Limb (tissue), 2 donors: ENCODE data around the gene DR1.

Experiments
- DNase-seq, 2 donors: peaks; one replicate each; pipeline ENCODE4 v3.0.0-alpha.2; 2016; ENCODE audit errors: extremely low spot score in 2 of 2

Gene DR1

GRCh38 chr1:93345633-93346420 is at the start of gene DR1:
Gene DR1, plus strand, starts transcription at chr1:93345907. Its CDS starts 739 bp downstream, at chr1:93346646.
- peak; percentile 94 to 98 for DNase-seq

- DNase-seq = no peak
Measured at GRCh38 chr1:93296555-93297154, 49.1 kb upstream of the DR1 start.

DNA sequence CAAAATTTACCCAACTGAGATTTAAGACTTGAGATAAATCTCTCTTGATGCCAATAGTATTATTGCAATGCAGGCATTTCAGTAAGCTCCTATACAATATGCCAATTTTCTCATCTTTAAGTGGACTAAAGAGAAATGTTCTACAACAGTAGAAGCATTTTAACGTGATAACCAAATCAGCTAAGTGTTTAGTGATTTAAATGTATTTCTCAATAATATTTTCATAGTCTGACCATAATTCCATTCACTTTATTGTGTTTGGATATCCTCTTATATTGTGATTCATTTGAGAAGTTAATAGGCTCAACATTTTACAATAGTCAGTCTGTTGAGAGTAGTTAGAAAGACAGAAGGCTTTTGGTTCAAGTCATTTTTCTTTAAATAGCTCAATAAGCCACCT is 44.6 kb upstream of the DR1 start:
- DNase-seq = no peak

DNA sequence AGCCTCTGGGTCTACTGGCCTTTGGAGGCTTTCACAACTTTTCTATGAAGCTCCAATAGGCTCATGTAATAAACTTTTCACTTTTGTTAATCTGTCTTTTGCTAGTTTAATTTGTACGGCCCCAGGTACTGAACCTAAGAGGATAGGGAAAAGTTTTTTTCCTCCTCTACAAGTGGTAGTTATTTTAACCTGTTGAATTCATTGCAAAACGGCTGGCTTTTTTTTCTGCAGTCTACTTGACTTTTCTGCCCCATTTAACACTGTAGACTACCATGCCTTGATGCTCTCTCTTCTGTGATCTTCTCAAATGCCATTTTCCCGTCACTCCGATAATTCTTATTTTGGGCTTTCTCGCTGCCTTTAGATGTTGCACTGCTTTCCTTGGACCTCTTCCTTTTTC is 43.6 kb upstream of the DR1 start:
- DNase-seq = no peak

GRCh38 chr1:93304716-93305138 is 41.0 kb upstream of the DR1 start:
- DNase-seq = peak in 1 of 2 donors; percentile 70

DNA sequence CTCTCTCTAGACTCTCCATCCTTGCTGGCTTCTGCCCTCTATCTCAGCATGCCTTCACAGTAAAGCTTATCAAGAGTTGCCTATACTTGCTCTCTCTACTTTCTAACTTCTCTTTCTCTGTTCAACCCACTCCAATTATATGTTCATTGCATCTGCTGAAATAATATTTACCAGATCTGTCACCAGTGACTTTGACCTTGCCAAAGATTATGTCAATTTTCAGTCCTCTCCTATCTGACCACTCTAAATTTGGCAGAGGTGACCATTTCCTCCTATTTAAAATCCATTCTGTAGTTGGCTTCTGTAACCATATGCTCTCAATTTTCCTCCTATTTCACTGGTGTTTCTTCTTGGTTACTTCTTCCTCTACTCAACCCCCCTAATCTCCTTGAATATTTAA is 38.8 kb upstream of the DR1 start:
- DNase-seq = no peak

DNA sequence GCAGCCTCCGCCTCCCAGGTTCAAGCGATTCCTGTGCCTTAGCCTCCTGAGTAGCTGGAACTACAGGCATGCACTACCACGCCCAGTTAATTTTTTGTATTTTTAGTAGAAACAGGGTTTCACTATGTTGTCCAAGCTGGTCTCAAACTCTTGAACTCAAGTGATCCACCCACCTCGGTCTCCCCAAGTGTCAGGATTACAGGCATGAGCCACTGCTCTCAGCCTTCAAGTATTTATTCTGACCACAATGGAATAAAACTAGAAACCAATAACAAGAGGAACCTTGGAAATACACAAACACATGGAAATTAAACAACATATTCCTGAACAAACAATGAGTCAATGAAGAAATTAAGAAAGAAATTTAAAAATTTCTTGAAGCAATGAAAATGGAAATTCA is 32.7 kb upstream of the DR1 start:
- no peak for DNase-seq

- DNase-seq = no peak
Measured at GRCh38 chr1:93317207-93317606, 28.5 kb upstream of the DR1 start.

DNA sequence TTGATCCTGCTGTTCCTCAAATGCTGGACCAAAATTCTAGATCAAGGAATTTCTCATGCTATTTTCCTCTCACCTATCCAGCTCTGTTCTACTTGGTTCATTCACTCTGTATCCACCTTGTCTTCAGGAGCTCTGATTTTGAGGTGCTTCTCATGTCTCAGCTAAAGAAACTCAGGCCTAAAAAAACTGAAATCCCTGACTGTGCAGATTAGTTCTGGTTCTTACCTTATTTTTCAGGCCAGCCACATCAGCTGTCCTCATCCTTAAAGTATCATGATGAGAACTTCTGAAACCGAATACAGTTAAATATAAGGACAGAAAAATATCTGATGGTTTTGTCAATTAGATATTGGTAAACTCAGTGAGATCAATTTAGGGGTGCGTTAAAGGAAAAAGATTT is 27.8 kb upstream of the DR1 start:
- DNase-seq = no peak

DNA sequence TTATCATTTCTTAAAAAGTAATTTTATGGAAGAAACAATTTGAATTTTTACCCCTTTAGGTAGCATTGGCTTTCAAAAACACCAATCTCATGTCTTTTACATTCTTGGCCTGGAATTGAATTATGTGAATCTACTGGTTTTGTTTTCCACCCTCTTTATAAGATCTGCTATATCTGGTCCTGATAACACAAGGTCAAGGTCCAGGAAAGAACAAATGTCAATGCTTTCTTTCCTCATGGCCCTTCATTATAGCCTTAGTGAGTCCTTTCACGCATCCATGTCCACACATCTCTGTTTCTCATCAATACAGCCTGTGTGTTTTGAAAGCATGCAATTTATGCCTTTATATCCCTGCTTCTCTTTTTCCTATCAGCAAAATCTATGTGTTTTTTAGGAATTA is 24.0 kb upstream of the DR1 start:
- no peak for DNase-seq

GRCh38 chr1:93322349-93322748 is 23.4 kb upstream of the DR1 start:
- DNase-seq = no peak

DNA sequence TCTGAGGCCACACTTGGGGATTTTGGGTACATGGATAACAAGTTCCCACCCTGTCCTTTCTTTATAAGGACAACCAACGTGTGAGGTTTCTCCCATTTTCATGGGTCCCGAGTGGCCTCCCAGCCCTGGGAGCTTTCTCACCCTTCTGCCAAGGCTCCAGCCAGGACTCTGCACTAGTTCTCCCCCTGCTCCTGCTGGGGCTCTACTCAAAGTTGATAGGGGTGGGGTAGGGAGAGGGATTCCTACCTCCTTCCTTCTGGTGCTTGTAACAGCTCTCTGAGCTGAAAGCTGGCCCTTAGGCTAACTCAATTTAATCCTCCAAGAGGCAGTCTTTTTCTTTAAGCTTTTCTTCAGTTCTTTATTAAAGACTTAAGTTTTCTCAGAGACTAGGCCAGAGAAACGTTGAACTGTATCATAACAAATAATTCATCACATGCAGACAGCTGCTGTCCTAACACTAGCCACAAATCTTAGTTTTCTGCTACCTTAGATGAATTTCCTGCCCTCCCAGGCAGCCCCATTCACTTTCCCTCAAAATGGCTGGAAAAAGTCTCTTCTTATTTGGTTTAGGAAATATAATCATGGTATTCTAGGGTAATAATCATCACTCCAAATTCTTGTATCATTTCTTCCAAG is 22.4 kb upstream of the DR1 start:
- DNase-seq = no peak

GRCh38 chr1:93324486-93325464 is 20.9 kb upstream of the DR1 start:
- no peak for DNase-seq

GRCh38 chr1:93328809-93329760 is 16.6 kb upstream of the DR1 start:
- peak; percentile 32 to 55 for DNase-seq

DNA sequence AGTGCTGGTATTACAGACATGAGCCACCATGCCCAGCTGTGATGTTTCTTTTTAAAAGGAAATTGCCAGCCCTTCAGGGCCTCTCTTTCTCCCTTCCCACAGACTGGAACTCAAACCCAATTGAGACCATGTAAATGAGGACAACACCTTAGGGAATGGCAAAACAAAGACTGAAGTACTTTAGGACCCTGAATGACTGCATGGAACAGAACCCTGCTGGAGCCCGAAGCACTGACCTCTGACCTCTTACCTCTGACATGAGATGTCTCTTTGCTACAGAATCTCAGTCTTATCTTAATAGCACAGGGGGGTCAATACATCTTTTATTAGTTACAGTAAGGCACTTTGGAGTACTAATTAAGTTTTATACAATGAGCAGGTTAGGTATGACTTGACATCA is 15.5 kb upstream of the DR1 start:
- no peak for DNase-seq

GRCh38 chr1:93330617-93331016 is 15.1 kb upstream of the DR1 start:
- no peak for DNase-seq

- DNase-seq = no peak
Measured at GRCh38 chr1:93331412-93331811, 14.3 kb upstream of the DR1 start.

DNA sequence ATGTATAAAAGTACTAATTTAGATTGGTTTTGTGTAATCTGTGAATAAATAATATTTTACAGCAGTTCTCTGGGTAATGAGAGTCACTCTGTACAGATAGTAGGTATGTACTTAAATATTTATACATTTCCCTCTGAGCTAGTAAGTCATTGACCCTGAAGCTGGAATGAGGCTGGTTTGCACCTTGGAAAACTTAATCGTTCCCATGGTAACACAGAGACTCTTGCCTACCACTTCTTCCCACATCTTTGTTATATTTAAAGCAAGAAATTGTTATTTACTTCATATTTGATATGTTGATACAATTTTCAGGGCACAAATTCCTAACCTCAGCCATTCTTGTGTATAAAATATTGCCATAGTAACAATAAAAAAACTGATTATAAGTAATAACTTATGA is 13.3 kb upstream of the DR1 start:
- DNase-seq = no peak

GRCh38 chr1:93338387-93339146 is 7.1 kb upstream of the DR1 start:
- DNase-seq = no peak
